ENCODE results near the gene SPEF2. TPM values are rescaled to one million over a fixed set of nuclear protein-coding genes. Genes with fewer than 3 reads are reported as not detected.

Gene SPEF2
- total RNA-seq, 3 donors from 2014 or later: 8.2 to 35.9 (median 11.5) TPM

DNA sequence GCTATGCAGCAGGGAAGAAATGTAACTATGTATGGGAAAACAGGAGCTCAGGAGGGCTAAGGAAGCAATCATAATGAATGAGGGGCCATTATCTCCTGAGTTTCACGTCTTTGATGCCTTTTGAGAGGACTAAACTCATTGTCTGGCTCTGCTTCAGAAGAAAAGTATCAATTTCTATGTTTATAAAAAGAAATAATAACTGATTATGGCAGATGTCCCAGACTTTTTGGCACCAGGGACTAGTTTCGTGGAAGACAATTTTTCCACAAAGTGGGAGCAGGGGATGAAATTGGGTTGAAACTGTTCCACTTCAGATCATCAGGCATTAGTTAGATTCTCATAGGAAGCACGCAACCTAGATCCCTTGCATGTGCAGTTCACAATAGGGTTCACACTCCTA, 230.3 kb downstream of the SPEF2 start:
- Histone ChIP-seq H3K9me3 (peaks cover 3 to 10% of the 10 kb centered on the region in 2 donors), H3K27ac (no peak overlapping the region), H3K4me1 (no peaks in the 10 kb centered on the region), H3K36me3 (no peaks in the 10 kb centered on the region), H3K4me3 (no peak overlapping the region), H3K27me3 (no peaks in the 10 kb centered on the region)
- TF ChIP-seq POLR2A (IDR thresholded peaks at IDR 0.05): no peak
- TF ChIP-seq, protein P1, sequence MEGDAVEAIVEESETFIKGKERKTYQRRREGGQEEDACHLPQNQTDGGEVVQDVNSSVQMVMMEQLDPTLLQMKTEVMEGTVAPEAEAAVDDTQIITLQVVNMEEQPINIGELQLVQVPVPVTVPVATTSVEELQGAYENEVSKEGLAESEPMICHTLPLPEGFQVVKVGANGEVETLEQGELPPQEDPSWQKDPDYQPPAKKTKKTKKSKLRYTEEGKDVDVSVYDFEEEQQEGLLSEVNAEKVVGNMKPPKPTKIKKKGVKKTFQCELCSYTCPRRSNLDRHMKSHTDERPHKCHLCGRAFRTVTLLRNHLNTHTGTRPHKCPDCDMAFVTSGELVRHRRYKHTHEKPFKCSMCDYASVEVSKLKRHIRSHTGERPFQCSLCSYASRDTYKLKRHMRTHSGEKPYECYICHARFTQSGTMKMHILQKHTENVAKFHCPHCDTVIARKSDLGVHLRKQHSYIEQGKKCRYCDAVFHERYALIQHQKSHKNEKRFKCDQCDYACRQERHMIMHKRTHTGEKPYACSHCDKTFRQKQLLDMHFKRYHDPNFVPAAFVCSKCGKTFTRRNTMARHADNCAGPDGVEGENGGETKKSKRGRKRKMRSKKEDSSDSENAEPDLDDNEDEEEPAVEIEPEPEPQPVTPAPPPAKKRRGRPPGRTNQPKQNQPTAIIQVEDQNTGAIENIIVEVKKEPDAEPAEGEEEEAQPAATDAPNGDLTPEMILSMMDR (IDR thresholded peaks at IDR 0.05): no peak
- TF ChIP-seq POLR2AphosphoS5 (IDR thresholded peaks at IDR 0.05): no peak
- DNase-seq (ENCODE audit: low spot score in 2 of 2): no peak
- intact Hi-C loops (cut with DNase I; ENCODE audit: low total_unique reads): no loop called here

DNA sequence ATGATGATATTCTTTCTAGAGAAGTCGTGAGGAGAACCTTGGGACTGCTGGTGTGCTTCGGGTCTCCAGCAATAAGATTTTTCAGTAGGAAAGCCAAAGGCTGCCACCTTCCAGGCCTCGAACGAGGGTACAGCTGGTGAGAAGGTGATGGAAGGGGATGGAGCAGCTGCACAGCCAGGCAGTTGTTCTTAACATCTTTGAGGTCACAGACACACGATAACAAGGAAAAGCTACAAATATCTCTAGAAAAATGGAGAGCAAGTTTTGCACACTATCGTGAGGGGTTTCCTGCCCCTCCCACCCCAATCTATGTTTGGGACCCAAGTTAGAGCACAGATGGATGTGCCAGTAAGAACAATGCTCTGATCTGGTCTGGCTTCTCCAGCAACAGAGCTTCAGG, 232.2 kb downstream of the SPEF2 start:
- no peaks in the 10 kb centered on the region for H3K27me3 ChIP-seq
- no peak for DNase-seq (ENCODE audit: low spot score in 2 of 2)
- peaks cover 3 to 10% of the 10 kb centered on the region in 2 donors for H3K9me3 ChIP-seq
- H3K27ac ChIP-seq: no peak overlapping the region
- TF ChIP-seq POLR2A (IDR thresholded peaks at IDR 0.05) (no peak), POLR2AphosphoS5 (IDR thresholded peaks at IDR 0.05) (no peak)
- TF ChIP-seq, protein P1 (IDR thresholded peaks at IDR 0.05): no peak
- intact Hi-C loops (cut with DNase I; ENCODE audit: low total_unique reads): no loop called here
- no peaks in the 10 kb centered on the region for H3K36me3 ChIP-seq
- no peaks in the 10 kb centered on the region for H3K4me1 ChIP-seq
- H3K4me3 ChIP-seq: no peak overlapping the region

DNA sequence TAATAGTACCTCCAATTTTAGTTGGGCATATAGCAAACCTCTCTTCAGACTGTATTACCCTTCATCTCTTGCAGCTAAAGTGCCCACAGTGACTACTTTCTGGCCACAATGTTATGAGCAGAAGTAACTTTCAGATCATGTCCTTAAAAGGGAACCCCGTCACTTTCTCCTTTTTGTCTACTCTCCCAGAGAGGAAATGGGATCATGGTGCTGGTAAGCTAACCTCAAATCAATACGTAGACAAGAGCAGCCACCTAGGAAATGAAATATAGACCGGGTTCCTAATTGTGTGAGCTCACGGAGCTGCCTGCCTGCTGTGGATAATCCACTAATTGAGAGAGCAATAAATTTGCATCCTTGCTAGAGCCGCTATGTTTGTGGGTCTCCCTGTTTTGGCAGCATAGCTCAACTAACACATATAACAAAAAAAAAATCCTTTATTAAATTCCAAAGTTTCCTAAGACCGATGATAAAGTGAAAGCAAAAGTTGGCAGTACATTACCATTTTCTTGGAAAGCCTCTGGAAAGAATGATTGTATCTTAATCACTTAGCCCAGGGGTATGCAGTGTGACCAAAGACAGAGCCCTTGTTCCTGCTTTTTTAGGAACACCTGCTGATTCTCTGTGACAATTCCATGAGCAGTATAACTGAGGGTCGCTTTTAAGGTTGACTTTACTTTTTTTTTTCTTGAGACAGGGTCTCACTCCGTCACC, 233.5 kb downstream of the SPEF2 start:
- no peak for DNase-seq (ENCODE audit: low spot score in 2 of 2)
- intact Hi-C loops (cut with DNase I; ENCODE audit: low total_unique reads): no loop called here
- no peaks in the 10 kb centered on the region for H3K36me3 ChIP-seq
- H3K4me3 ChIP-seq: peak overlapping the region; percentile 19 to 45 (median 25)
- H3K27ac ChIP-seq: no peak overlapping the region
- TF ChIP-seq POLR2AphosphoS5 (IDR thresholded peaks at IDR 0.05) (no peak), POLR2A (IDR thresholded peaks at IDR 0.05) (no peak)
- TF ChIP-seq, protein P1 (IDR thresholded peaks at IDR 0.05): no peak
- H3K27me3 ChIP-seq: no peaks in the 10 kb centered on the region
- H3K9me3 ChIP-seq: no peaks in the 10 kb centered on the region
- no peaks in the 10 kb centered on the region for H3K4me1 ChIP-seq

DNA sequence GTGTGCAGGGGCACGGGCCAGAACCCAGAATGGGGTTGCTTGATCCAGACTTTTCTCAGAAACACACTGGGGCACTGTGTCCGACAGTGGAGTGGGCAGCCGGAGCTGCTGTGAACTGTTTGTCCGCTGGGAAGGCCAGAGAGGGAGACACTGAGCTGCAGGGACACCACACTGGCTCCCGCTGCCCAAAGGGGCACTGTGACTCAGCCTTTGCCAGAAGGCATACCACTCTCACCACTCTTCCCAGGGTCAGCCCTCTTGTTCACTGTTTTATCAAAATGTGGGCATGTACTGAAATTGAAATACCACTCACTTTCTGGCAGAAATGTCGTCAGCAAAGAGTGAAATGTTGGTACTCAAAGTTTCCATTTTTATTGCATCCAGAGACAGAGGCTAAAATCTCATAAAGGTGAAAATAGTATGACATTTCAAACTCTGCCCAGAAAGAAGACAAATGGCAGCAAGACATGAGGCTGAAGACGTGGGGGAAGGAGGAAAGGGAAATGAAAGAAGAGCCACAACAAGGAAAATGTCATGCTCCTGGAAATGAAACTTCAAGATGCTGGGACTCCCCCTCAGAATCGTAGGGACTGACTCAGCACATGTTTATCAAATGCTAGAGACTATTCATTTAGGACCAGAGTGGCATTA, 234.5 kb downstream of the SPEF2 start:
- H3K4me3 ChIP-seq: no peak overlapping the region
- no peaks in the 10 kb centered on the region for H3K27me3 ChIP-seq
- no peaks in the 10 kb centered on the region for H3K4me1 ChIP-seq
- no peaks in the 10 kb centered on the region for H3K36me3 ChIP-seq
- no peak for DNase-seq (ENCODE audit: low spot score in 2 of 2)
- H3K9me3 ChIP-seq: no peaks in the 10 kb centered on the region
- TF ChIP-seq POLR2AphosphoS5 (IDR thresholded peaks at IDR 0.05): no peak
- TF ChIP-seq, protein P1 (IDR thresholded peaks at IDR 0.05): no peak
- TF ChIP-seq POLR2A (IDR thresholded peaks at IDR 0.05): no peak
- intact Hi-C loops (cut with DNase I; ENCODE audit: low total_unique reads): no loop called here
- no peak overlapping the region for H3K27ac ChIP-seq

DNA sequence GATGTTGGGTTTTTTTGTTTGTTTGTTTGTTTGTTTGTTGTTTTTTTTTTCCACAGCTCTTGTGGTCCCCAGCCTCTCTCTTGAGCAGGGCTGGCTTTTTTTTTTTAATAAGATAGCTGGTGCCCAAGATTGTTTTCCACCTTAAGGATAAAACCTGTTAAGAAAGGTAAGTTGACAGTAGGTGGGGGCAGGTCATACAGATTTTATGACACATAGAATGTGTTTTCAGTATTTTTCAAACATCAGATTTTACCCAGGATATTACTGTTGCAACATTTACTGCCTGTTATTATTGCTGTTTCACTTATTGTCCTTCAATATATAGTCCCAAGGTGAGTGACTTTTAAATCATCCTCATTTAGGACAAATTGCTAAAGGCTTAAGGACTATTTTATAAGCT, 235.1 kb downstream of the SPEF2 start:
- TF ChIP-seq, protein P1 (IDR thresholded peaks at IDR 0.05): no peak
- TF ChIP-seq POLR2AphosphoS5 (IDR thresholded peaks at IDR 0.05) (no peak), POLR2A (IDR thresholded peaks at IDR 0.05) (no peak)
- Histone ChIP-seq H3K9me3 (no peaks in the 10 kb centered on the region), H3K36me3 (no peaks in the 10 kb centered on the region), H3K27ac (no peak overlapping the region), H3K27me3 (no peaks in the 10 kb centered on the region), H3K4me1 (no peaks in the 10 kb centered on the region), H3K4me3 (no peak overlapping the region)
- DNase-seq (ENCODE audit: low spot score in 2 of 2): no peak
- intact Hi-C loops (cut with DNase I; ENCODE audit: low total_unique reads): no loop called here
